SK-N-SH (cell line): ENCODE data around the gene IQSEC1. TPM values are rescaled to one million over a fixed set of nuclear protein-coding genes. Genes with fewer than 3 reads are reported as not detected.

Source experiments
- CTCF ChIA-PET: fragments of 300-600, 350-600 bp; formaldehyde crosslinking; extraction: SDS; loops from one replicate; lab custom pipeline; 2021; lab: Yijun Ruan, JAX
- POLR2A ChIA-PET: fragments of 350-600 bp; sonication (Branson Sonifier 250); formaldehyde crosslinking; extraction: SDS; loops from one replicate; lab custom pipeline; 2020; ENCODE audit warnings: antibody characterized with exemption, inconsistent platforms; lab: Yijun Ruan, JAX
- DNase-seq: peaks from one replicate; pipeline ENCODE4 v3.0.0; 2012
- H2AFZ ChIP-seq: fragments of 200-600 bp; sonication (generic); 2 replicates; pipeline ENCODE4 v1.8.1; 2016; ENCODE audit warnings: antibody characterized with exemption, mild to moderate bottlenecking, low read depth
- H3F3A ChIP-seq: fragments of 200-600 bp; sonication (generic); replicated peaks from 2 replicates; pipeline ENCODE3; 2016; ENCODE audit warnings: antibody characterized with exemption, mild to moderate bottlenecking; ENCODE audit not compliant: insufficient read depth
- H3K27ac ChIP-seq, 2 experiments: fragments of 200-500 bp in 1 of 2; fragments of 200-600 bp in 1 of 2; sonication (Bioruptor generic) in 1 of 2; sonication (generic), shearing (Covaris generic) in 1 of 2; 2 replicates each; pipeline versions ENCODE4 v1.5.1 to v1.6.1; 2014 to 2016; ENCODE audit warnings: low read depth in 2 of 2, inconsistent platforms in 1 of 2, low read length in 1 of 2, mild to moderate bottlenecking in 1 of 2, mixed read lengths in 1 of 2
- H3K27me3 ChIP-seq: fragments of 200-600 bp; sonication (generic), shearing (Covaris generic); 2 replicates; pipeline ENCODE4 v1.6.1; 2016; ENCODE audit warnings: mixed run types; ENCODE audit not compliant: insufficient read depth
- H3K36me3 ChIP-seq, 2 experiments: fragments of 200-500 bp in 1 of 2; fragments of 200-600 bp in 1 of 2; sonication (Bioruptor generic) in 1 of 2; sonication (generic) in 1 of 2; replicated peaks in 1 of 2; 2 replicates each; pipeline versions ENCODE3 to v1.5.1; 2014 to 2016; ENCODE audit warnings: low read length in 1 of 2, mild to moderate bottlenecking in 1 of 2; ENCODE audit not compliant: insufficient read depth in 2 of 2, control insufficient read depth in 1 of 2
- H3K4me1 ChIP-seq, 2 experiments: fragments of 200-500 bp in 1 of 2; fragments of 200-600 bp in 1 of 2; sonication (Bioruptor generic) in 1 of 2; sonication (generic), shearing (Covaris generic) in 1 of 2; 2 replicates each; pipeline versions ENCODE4 v1.5.1 to v1.6.1; 2014 to 2016; ENCODE audit warnings: low read depth in 1 of 2, low read length in 1 of 2, mixed run types in 1 of 2; ENCODE audit not compliant: insufficient read depth in 2 of 2, control insufficient read depth in 1 of 2
- H3K4me2 ChIP-seq: fragments of 200-600 bp; sonication (generic), shearing (Covaris generic); 2 replicates; pipeline ENCODE4 v1.6.1; 2017; ENCODE audit warnings: mixed run types
- H3K4me3 ChIP-seq, 2 experiments: fragments of 200-500 bp in 1 of 2; fragments of 200-600 bp in 1 of 2; sonication (Bioruptor generic) in 1 of 2; sonication (generic), shearing (Covaris generic) in 1 of 2; 2 replicates each; pipeline versions ENCODE4 v1.5.1 to v1.8.1; 2014 to 2016; ENCODE audit warnings: low read depth in 2 of 2, inconsistent platforms in 1 of 2, low read length in 1 of 2, mild to moderate bottlenecking in 1 of 2, mixed read lengths in 1 of 2, moderate library complexity in 1 of 2
- H3K79me2 ChIP-seq: fragments of 200-600 bp; sonication (generic); 2 replicates; pipeline ENCODE4 v1.8.1; 2017; ENCODE audit warnings: mild to moderate bottlenecking; ENCODE audit not compliant: insufficient read depth
- H3K9ac ChIP-seq: fragments of 200-600 bp; sonication (generic); 2 replicates; pipeline ENCODE4 v1.6.1; 2017; ENCODE audit warnings: mixed run types
- H3K9me2 ChIP-seq: fragments of 200-600 bp; sonication (generic); 2 replicates; pipeline ENCODE4 v1.6.1; 2017; ENCODE audit warnings: mixed run types
- H3K9me3 ChIP-seq: fragments of 200-600 bp; sonication (generic); 2 replicates; pipeline ENCODE4 v1.6.1; 2017; ENCODE audit warnings: mixed run types, mild to moderate bottlenecking, moderate library complexity
- H4K20me1 ChIP-seq: fragments of 200-600 bp; sonication (generic); 2 replicates; pipeline ENCODE4 v1.6.1; 2017; ENCODE audit warnings: mild to moderate bottlenecking, mixed run types; ENCODE audit not compliant: insufficient read depth
- CTCF ChIP-seq: fragments of 200-600 bp; sonication (generic); IDR thresholded peaks from 2 replicates; pipeline ENCODE4 v1.6.1; 2017; ENCODE audit warnings: antibody characterized with exemption, mild to moderate bottlenecking, moderate library complexity
- EP300 ChIP-seq, 2 experiments: IDR thresholded peaks; 2 replicates each; pipeline versions ENCODE4 v1.4.0 to v1.6.1; 2012; ENCODE audit warnings: borderline replicate concordance in 1 of 2, low read depth in 1 of 2, low read length in 1 of 2
- FOSL2 ChIP-seq: IDR thresholded peaks from 2 replicates; pipeline ENCODE4 v1.4.0; 2012; ENCODE audit warnings: low read depth, mild to moderate bottlenecking, moderate library complexity, borderline replicate concordance
- FOXJ3 ChIP-seq: sonication (generic); formaldehyde crosslinking; IDR thresholded peaks from 2 replicates; pipeline ENCODE4 v1.5.1; 2020; ENCODE audit warnings: mild to moderate bottlenecking, missing genetic modification reagents
- FOXM1 ChIP-seq: IDR thresholded peaks from 2 replicates; pipeline ENCODE4 v1.4.0; 2012; ENCODE audit warnings: low read depth, mild to moderate bottlenecking
- GATA2 ChIP-seq: sonication (generic); formaldehyde crosslinking; IDR thresholded peaks from 2 replicates; pipeline ENCODE4 v1.5.0; 2020; ENCODE audit warnings: mild to moderate bottlenecking, missing genetic modification reagents
- JUND ChIP-seq: IDR thresholded peaks from 2 replicates; pipeline ENCODE4 v1.4.0; 2012
- MEF2A ChIP-seq: IDR thresholded peaks from 2 replicates; pipeline ENCODE4 v1.4.0; 2012; ENCODE audit warnings: low read depth, borderline replicate concordance
- NFIC ChIP-seq: IDR thresholded peaks from 2 replicates; pipeline ENCODE4 v1.4.0; 2012; ENCODE audit warnings: borderline replicate concordance
- NRF1 ChIP-seq: IDR thresholded peaks from 2 replicates; pipeline ENCODE4 v1.6.1; 2012; ENCODE audit warnings: low read depth, mild to moderate bottlenecking, low read length
- POLR2AphosphoS5 ChIP-seq: IDR thresholded peaks from 2 replicates; pipeline ENCODE4 v1.6.1; 2012; ENCODE audit warnings: low read depth, low read length
- RCOR1 ChIP-seq: fragments of 150-350 bp; IDR thresholded peaks from 2 replicates; pipeline ENCODE4 v1.6.1; 2017; ENCODE audit warnings: antibody characterized with exemption, low read length
- REST ChIP-seq: IDR thresholded peaks from 2 replicates; pipeline ENCODE4 v1.6.1; 2012; ENCODE audit warnings: mild to moderate bottlenecking, low read depth, low read length, moderate library complexity
- RXRA ChIP-seq: IDR thresholded peaks from 2 replicates; pipeline ENCODE4 v1.4.0; 2012; ENCODE audit warnings: low read depth, mild to moderate bottlenecking, borderline replicate concordance
- SMC3 ChIP-seq: IDR thresholded peaks from 2 replicates; pipeline ENCODE4 v1.6.1; 2012; ENCODE audit warnings: low read depth, low read length, improper control_type of control experiment
- TCF12 ChIP-seq: IDR thresholded peaks from 2 replicates; pipeline ENCODE4 v1.4.0; 2012
- TEAD4 ChIP-seq: IDR thresholded peaks from 2 replicates; pipeline ENCODE4 v1.4.0; 2012; ENCODE audit warnings: mild to moderate bottlenecking, borderline replicate concordance; ENCODE audit not compliant: insufficient read depth
- USF1 ChIP-seq: IDR thresholded peaks from 2 replicates; pipeline ENCODE4 v1.4.0; 2012; ENCODE audit warnings: low read depth, borderline replicate concordance
- YY1 ChIP-seq: IDR thresholded peaks from 2 replicates; pipeline ENCODE4 v1.4.0; 2012; ENCODE audit warnings: low read depth, mild to moderate bottlenecking
- WGBS: methylation state at CpG from one replicate; pipeline ENCODE4 v1.1.6; 2017; ENCODE audit warnings: low lambda C conversion rate; 5-methylcytosine and 5-hydroxymethylcytosine counted together
- polyA plus RNA-seq, 3 experiments: library from polyadenylated mRNA; depleted of rRNA; stranded (reverse); fragments of >200 nt; gene quantifications; 2 replicates each; pipeline ENCODE4 v1.2.3, GENCODE V29; 2012
- TF ChIP-seq, protein P1 (sequence below): fragments of 150-350 bp; IDR thresholded peaks from 2 replicates; pipeline ENCODE4 v1.6.1; 2016; ENCODE audit warnings: mild to moderate bottlenecking, low read depth, low read length

The IQSEC1 gene
- polyA plus RNA-seq, 1 of the 3 experiments (the other 2 are of a cell fraction) = 6.2 TPM

DNA sequence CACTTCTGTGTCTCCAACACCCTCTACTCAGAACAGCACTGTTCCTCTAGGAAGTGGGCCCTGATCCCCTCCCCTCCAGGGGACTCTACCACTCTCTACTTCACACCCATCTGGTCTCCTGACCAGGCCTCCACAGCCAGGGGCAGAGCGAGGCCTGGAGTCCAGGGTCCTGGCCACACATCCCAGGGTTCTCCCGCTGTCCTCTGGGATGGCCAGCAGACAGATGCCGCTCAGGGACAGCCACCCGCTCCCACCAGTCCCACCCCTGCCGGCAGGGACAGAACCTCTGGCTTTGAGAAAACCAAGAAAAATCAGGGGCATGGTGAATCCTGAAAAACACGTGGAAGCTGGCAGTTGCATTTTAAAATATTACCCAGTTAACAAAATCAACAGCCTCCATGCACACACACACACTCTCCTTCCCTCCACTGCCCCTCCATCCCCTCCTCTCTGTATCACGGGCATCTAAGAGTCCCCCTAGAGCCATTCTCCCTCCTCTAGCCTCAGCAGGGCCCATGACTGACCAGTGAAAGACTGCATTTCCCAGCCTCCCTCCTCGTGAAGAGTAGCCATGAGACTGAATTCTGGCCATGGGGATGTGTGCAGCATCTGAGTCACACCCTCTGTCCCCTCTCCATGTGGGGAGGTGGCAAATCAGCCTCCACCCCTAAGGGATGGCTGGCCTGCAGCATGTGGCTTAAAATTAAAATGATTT is 32.1 kb upstream of the IQSEC1 start:
- Histone ChIP-seq H3K27ac (no peak overlapping the region), H3K4me3 (no peak overlapping the region), H3K9ac (no peak overlapping the region), H3K79me2 (no peaks in the 10 kb centered on the region), H3K4me1 (peaks cover 0 to 4% of the 10 kb centered on the region in 2 experiments; a peak in 1 of 4 replicates), H3K9me3 (no peaks in the 10 kb centered on the region), H2AFZ (no peak overlapping the region), H3F3A (no peaks in the 10 kb centered on the region), H3K9me2 (no peaks in the 10 kb centered on the region), H4K20me1 (no peaks in the 10 kb centered on the region), H3K36me3 (no peaks in the 10 kb centered on the region), H3K4me2 (no peak overlapping the region), H3K27me3 (no peaks in the 10 kb centered on the region)
- 71% methylated on average over 8 of the region's 8 CpGs for WGBS
- CTCF ChIA-PET = interaction anchor here (1.6 to 2.8 kb wide), 3 partner anchors 10 to 347 kb away, joined by 5 to 14 read pairs (median 5); no protein-coding TSS in a partner anchor
- no peak for TF ChIP-seq FOXM1
- no peak for TF ChIP-seq RXRA
- TF ChIP-seq, protein P1, sequence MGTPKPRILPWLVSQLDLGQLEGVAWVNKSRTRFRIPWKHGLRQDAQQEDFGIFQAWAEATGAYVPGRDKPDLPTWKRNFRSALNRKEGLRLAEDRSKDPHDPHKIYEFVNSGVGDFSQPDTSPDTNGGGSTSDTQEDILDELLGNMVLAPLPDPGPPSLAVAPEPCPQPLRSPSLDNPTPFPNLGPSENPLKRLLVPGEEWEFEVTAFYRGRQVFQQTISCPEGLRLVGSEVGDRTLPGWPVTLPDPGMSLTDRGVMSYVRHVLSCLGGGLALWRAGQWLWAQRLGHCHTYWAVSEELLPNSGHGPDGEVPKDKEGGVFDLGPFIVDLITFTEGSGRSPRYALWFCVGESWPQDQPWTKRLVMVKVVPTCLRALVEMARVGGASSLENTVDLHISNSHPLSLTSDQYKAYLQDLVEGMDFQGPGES = no peak
- TF ChIP-seq GATA2 = no peak
- TF ChIP-seq FOXJ3 (CRISPR knock-in tag) = no peak
- no peak for TF ChIP-seq USF1
- TF ChIP-seq NFIC = no peak
- TF ChIP-seq REST = no peak
- TF ChIP-seq NRF1 = no peak
- no peak for TF ChIP-seq SMC3
- no peak for TF ChIP-seq CTCF
- TF ChIP-seq JUND = no peak
- no peak for TF ChIP-seq TEAD4
- TF ChIP-seq POLR2AphosphoS5 = no peak
- no peak for TF ChIP-seq YY1
- TF ChIP-seq EP300 (IDR thresholded peaks at IDR 0.05; ENCODE audit: borderline replicate concordance in 1 of 2, low read depth in 1 of 2, low read length in 1 of 2) = no peak
- TF ChIP-seq FOSL2 = no peak
- no peak for TF ChIP-seq TCF12
- TF ChIP-seq RCOR1 = no peak
- no peak for TF ChIP-seq MEF2A
- POLR2A ChIA-PET = no interaction called here
- no peak for DNase-seq
